Renal cortex interstitium (tissue), 11 donors: ENCODE data around the gene MAPKBP1. TPM values are rescaled to one million over a fixed set of nuclear protein-coding genes. Genes with fewer than 3 reads are reported as not detected.

Experiments used
- DNase-seq, 11 donors: peaks; one replicate each; pipeline ENCODE4 v3.0.0-alpha.2; 2013; ENCODE audit warnings: low read depth in 9 of 11, low spot score in 4 of 11; ENCODE audit errors: extremely low read depth in 1 of 11
- polyA plus RNA-seq, 3 donors: library from polyadenylated mRNA; unstranded; fragments of 120-200 nt; gene quantifications; one replicate each; pipeline ENCODE4 v1.2.1, GENCODE V29; 2013; ENCODE audit not compliant: insufficient read length in 3 of 3

MAPKBP1 gene
- polyA plus RNA-seq, 3 donors: 13.7 to 17.9 (median 13.8) TPM

GRCh38 chr15:41855261-41855961, 81.1 kb downstream of the MAPKBP1 start:
- peak in 8 of 11 donors; percentile 38 to 57 (median 48) for DNase-seq

- no peak for DNase-seq
Observed at GRCh38 chr15:41856262-41856661, 82.0 kb downstream of the MAPKBP1 start.

GRCh38 chr15:41856716-41857115, 82.4 kb downstream of the MAPKBP1 start:
- no peak for DNase-seq

- DNase-seq: no peak
Observed at GRCh38 chr15:41857316-41857715, 83.0 kb downstream of the MAPKBP1 start.

DNA sequence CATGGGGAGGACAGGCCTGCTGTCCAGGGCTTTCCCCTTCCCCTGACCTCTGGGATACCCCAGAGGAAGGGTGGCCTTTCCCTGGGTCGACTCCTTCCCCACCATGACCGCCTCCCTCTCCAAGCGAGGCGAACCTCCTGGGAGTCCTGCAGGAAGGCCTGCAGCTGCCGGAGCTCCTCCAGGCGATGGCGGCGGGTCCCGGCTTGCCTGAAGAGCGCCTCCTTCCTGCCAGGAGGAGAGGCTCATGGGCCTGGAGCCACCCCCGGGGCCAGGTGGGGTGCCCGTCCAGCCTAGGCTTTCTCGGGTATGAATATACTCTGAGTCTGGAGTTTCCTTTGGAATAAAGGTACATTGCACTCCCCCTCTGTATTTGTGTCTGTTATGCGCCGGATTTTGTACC, 84.5 kb downstream of the MAPKBP1 start:
- no peak for DNase-seq

- no peak for DNase-seq
Observed at GRCh38 chr15:41860049-41860828, 86.0 kb downstream of the MAPKBP1 start.

DNA sequence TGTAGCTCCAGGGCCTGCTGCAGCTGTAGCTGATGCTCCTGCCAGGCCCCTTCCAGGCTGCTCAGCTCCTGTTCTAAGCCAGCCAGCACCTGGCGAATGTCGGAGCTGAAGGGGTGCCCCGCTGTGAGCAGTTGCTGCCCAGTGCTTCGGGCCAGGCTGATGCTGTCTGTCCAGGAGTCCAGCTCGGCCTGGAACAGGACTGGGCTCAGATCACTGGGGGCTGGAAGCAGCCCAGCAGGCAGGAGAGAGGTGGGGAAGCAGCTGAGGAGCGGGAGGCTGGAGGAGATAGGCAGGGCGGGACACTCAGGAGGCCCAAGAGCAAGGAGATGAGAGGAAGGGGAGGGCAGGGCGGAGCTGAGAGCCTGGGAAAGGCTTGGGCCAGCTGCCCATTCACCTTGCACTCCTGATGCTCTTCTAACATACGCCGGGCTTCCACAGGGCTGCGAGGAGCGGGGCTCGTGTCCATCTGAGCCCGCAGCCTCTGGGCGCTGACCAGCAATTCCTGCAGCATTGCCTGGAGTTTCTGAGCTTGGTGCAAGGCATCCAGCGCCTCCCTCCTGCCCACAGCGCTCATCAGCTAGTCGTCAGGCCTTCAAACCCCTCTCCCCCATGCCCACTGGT, 87.6 kb downstream of the MAPKBP1 start:
- no peak for DNase-seq

- no peak for DNase-seq
Observed at GRCh38 chr15:41862515-41863116, 88.3 kb downstream of the MAPKBP1 start.

DNA sequence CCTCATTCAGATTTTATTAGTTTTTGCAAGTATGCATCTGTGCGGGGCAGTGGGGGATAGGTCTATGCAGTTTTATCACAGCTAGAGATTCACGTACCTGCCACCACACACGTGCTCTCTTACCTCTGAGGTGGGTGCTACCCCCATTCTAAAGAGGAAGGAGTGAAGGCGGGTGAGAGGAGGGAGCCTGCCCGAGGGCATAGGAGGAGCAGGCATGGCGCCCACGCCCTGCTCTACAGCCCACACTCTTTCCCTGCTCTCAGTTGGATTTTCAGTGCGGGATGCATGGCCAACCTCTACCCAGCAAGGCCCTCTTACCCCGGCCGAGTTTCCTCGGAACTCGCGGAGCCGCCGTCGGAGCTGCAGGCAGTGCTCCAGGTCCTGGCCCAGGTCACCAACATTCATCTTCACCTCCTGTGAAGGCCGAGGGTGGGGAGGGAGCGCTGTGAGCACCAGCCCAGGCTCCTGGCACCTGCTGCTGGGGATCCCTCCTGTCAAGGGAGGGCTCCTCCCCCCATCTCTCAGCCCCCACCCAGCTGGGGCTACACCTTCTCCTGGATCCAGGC, 91.3 kb downstream of the MAPKBP1 start:
- DNase-seq: no peak

- DNase-seq: no peak
Observed at GRCh38 chr15:41866263-41866703, 92.0 kb downstream of the MAPKBP1 start.

DNA sequence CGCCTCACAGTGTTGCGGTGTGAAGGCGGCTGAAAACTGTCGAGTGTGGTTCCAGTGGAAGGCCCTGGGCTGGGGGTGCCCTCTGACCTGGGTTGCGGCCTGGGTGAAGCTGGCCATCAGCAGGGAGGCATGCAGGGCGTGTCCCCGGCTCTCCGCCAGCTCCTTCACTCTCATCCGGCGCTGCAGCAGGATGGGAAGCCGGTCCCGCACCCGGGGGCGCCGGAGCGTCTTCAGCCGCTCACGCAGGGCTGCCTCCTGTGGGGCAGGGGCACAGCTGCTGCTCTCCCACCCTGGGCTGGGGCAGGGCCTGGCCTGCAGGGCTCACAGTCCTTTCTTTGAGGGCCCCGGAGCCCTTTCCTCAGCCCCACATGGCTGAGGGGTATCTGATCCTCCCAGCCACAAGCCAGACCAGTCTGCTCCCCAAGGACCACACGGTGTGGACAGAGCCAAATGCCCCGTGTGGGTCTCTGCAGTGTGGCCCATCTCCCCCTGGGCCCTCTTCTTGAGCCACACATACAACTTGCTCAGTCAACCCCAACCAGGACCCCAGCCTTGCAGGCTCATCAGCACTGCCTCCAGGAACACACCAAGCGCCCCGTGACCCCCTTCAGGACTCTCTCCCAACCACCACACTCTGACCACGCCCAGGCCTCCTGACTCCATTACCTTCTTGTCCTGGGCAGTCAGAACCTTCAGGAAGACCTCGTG, 92.7 kb downstream of the MAPKBP1 start:
- DNase-seq: no peak

- no peak for DNase-seq
Observed at GRCh38 chr15:41868321-41868720, 94.0 kb downstream of the MAPKBP1 start.

DNA sequence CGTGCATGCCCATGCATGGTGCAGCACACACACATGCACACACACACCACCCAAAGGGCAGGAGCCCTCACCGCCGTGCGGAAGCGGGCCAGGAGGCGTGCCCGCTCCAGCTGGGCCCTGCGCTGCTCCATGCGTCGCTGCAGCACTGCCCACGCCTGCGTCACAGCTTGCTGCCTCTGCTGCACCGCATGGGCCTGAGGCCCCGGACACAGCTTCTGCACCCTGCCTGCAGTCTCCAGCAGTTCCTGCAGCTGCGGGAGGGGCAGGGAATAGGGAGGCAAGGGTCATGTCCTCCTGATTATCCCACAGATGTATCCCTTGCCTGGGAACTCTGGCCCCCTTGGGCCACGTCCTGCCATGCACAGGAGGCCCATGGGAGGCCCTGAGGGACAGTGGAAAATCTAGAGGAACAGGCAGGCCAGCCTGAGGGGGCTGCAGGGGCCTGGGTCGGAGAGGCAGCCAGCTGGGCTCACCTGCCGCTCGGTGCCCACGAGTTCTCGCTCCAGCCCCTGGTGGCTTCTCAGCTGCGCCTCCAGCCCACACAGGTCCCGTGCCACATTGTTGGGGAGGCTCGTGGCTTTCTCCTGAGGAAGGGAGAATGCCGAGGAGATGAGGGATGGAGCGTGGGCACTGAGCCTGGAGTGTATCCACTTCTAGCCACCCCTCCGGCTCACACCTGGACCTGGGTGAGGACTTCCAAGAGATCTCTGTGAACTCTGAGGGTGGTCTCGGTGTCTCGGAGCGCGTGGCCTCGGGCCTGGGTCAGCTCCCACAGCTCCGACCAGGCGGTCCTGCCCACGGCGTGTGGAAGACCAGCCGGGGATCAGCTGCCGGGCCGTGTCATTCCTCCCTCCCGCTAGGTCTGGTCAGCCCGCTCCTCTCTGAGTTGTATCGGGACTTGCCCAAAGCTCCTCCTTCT, 95.7 kb downstream of the MAPKBP1 start:
- no peak for DNase-seq

DNA sequence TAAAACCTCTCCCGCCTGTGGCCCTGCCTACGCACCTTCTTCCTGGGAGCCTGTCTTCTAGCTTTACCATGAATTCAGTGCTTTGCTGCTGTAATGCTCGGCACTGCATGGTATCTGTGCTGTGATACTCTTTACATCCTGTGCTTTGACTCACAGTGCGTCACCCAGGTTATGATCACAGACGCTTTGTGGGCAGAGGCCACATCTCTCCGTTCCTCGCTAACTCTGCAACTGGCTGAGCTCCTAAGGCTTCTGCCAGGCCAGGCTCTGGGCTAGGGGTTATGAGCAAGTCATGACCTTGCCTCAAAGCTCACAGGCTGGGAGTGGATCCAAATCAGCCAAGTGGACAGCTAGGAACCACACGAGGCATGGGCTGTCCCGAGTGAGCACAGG, 96.4 kb downstream of the MAPKBP1 start:
- no peak for DNase-seq

- no peak for DNase-seq
Observed at GRCh38 chr15:41871175-41871905, 97.1 kb downstream of the MAPKBP1 start.

DNA sequence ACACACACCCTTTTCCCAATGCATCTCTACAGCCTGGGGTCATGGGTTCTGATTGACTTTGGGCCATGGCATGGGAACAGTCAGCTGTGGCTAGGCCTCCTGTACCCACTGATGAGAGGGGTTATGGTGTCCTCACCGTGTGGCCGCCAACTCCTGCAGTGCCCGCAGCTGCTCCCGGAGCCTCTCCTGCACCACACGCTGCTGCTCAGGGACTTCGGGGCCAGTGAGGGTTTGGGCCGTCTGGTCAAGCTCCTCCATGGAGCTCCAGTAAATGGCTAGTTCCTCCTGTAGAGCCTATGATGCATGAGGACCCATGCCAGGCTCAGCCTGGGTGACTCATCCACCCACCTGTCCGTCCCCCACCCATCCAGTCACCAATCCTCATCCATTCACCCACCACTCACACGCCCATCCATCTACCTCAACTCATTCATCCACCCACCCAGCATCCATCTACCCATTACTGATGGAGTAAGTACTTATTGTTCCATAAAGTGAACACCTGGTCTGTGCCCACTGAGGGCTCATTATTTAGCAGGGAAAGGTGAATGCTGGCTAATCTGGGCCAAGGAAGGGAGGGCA, 98.0 kb downstream of the MAPKBP1 start:
- no peak for DNase-seq

- no peak for DNase-seq
Observed at GRCh38 chr15:41873711-41874110, 99.4 kb downstream of the MAPKBP1 start.
